H9 (cell line): Measurements from ENCODE around the gene ACBD6. TPM values are rescaled to one million over a fixed set of nuclear protein-coding genes. Genes with fewer than 3 reads are reported as not detected.

Source experiments
- DNase-seq: peaks from one replicate; pipeline ENCODE4 v3.0.0-alpha.2; 2017
- H2AFZ ChIP-seq: one replicate; pipeline ENCODE4 v1.6.1; 2013; ENCODE audit warnings: mild to moderate bottlenecking, low read length, control low read depth, moderate library complexity
- H2AK5ac ChIP-seq: 2 replicates; pipeline ENCODE4 v1.6.1; 2013; ENCODE audit warnings: low read length, control low read depth, mixed read lengths; ENCODE audit not compliant: insufficient read length
- H2BK120ac ChIP-seq: one replicate; pipeline ENCODE4 v1.6.1; 2013; ENCODE audit warnings: low read depth, mild to moderate bottlenecking, low read length, control low read depth, inconsistent platforms; ENCODE audit not compliant: poor library complexity, severe bottlenecking
- H2BK12ac ChIP-seq: 2 replicates; pipeline ENCODE4 v1.6.1; 2013; ENCODE audit warnings: low read length, control low read depth, mixed read lengths, low read depth; ENCODE audit not compliant: insufficient read length
- H2BK15ac ChIP-seq: 2 replicates; pipeline ENCODE4 v1.6.1; 2013; ENCODE audit warnings: low read depth, low read length, control low read depth
- H2BK20ac ChIP-seq: one replicate; pipeline ENCODE4 v1.6.1; 2013; ENCODE audit warnings: low read depth, mild to moderate bottlenecking, low read length, control low read depth, inconsistent platforms; ENCODE audit not compliant: poor library complexity, severe bottlenecking
- H2BK5ac ChIP-seq: 2 replicates; pipeline ENCODE4 v1.6.1; 2013; ENCODE audit warnings: low read length, control low read depth, mixed read lengths; ENCODE audit not compliant: insufficient read length
- H3K14ac ChIP-seq: 2 replicates; pipeline ENCODE4 v1.6.1; 2013; ENCODE audit warnings: low read length, control low read depth; ENCODE audit not compliant: insufficient read depth
- H3K18ac ChIP-seq: 2 replicates; pipeline ENCODE4 v1.6.1; 2013; ENCODE audit warnings: low read depth, mild to moderate bottlenecking, mixed read lengths, low read length, control low read depth; ENCODE audit not compliant: insufficient read length
- H3K23ac ChIP-seq: 2 replicates; pipeline ENCODE4 v1.6.1; 2013; ENCODE audit warnings: low read length, control low read depth, mixed read lengths, low read depth; ENCODE audit not compliant: insufficient read length
- H3K23me2 ChIP-seq: 2 replicates; pipeline ENCODE4 v1.6.1; 2013; ENCODE audit warnings: low read depth, mild to moderate bottlenecking, mixed read lengths, low read length, control low read depth; ENCODE audit not compliant: insufficient read length, poor library complexity, severe bottlenecking
- H3K27ac ChIP-seq: 2 replicates; pipeline ENCODE4 v1.5.1; 2013; ENCODE audit warnings: low read length, control low read depth, mixed read lengths, low read depth; ENCODE audit not compliant: insufficient read length
- H3K27me3 ChIP-seq: 2 replicates; pipeline ENCODE4 v1.6.1; 2013; ENCODE audit warnings: low read length, control low read depth, inconsistent platforms; ENCODE audit not compliant: insufficient read depth
- H3K4ac ChIP-seq: 2 replicates; pipeline ENCODE4 v1.6.1; 2013; ENCODE audit warnings: low read depth, mild to moderate bottlenecking, control low read depth, inconsistent platforms, low read length, moderate library complexity
- H3K4me1 ChIP-seq: 2 replicates; pipeline ENCODE4 v1.6.1; 2013; ENCODE audit warnings: low read length, control low read depth, inconsistent platforms; ENCODE audit not compliant: insufficient read depth
- H3K4me2 ChIP-seq: 2 replicates; pipeline ENCODE4 v1.6.1; 2013; ENCODE audit warnings: low read length, control low read depth, mixed read lengths; ENCODE audit not compliant: insufficient read length, insufficient read depth
- H3K56ac ChIP-seq: 2 replicates; pipeline ENCODE4 v1.6.1; 2013; ENCODE audit warnings: low read depth, mild to moderate bottlenecking, mixed read lengths, low read length, control low read depth; ENCODE audit not compliant: insufficient read length
- H3K79me1 ChIP-seq: 2 replicates; pipeline ENCODE4 v1.6.1; 2013; ENCODE audit warnings: low read depth, mild to moderate bottlenecking, moderate library complexity, low read length, control low read depth, inconsistent platforms; ENCODE audit not compliant: insufficient read depth, poor library complexity, severe bottlenecking
- H3K79me2 ChIP-seq: 2 replicates; pipeline ENCODE4 v1.6.1; 2013; ENCODE audit warnings: low read length, control low read depth, inconsistent platforms; ENCODE audit not compliant: insufficient read depth
- H3K9ac ChIP-seq: 2 replicates; pipeline ENCODE4 v1.6.1; 2013; ENCODE audit warnings: low read length, control low read depth, mixed read lengths; ENCODE audit not compliant: insufficient read length; ENCODE audit errors: extremely low read depth
- H3K9me3 ChIP-seq: one replicate; pipeline ENCODE4 v1.6.1; 2013; ENCODE audit warnings: low read depth, low read length, inconsistent platforms; ENCODE audit not compliant: control insufficient read depth
- H3T11ph ChIP-seq: one replicate; pipeline ENCODE4 v1.6.1; 2013; ENCODE audit warnings: mild to moderate bottlenecking, low read length, control low read depth, inconsistent platforms
- H4K20me1 ChIP-seq: one replicate; pipeline ENCODE4 v1.6.1; 2013; ENCODE audit not compliant: control insufficient read depth, insufficient read length, insufficient read depth
- H4K5ac ChIP-seq: 2 replicates; pipeline ENCODE4 v1.6.1; 2013; ENCODE audit warnings: low read depth, mild to moderate bottlenecking, mixed read lengths, low read length, control low read depth; ENCODE audit not compliant: insufficient read length
- H4K8ac ChIP-seq: replicated peaks from 2 replicates; pipeline ENCODE4 v1.6.1; 2013; ENCODE audit warnings: low read length, control low read depth, mixed read lengths, low read depth; ENCODE audit not compliant: insufficient read length
- H4K91ac ChIP-seq: 2 replicates; pipeline ENCODE4 v1.6.1; 2013; ENCODE audit warnings: low read depth, mild to moderate bottlenecking, moderate library complexity, mixed read lengths, low read length, control low read depth; ENCODE audit not compliant: insufficient read length
- H3K27ac Mint-ChIP-seq, 3 experiments: 2 replicates in 2 of 3; 3 replicates in 1 of 3; pipeline ENCODE4 v1.8.0; 2020 to 2021; ENCODE audit warnings: mixed read lengths in 3 of 3, mild to moderate bottlenecking in 1 of 3, moderate library complexity in 1 of 3
- H3K27me3 Mint-ChIP-seq: 2 replicates; pipeline ENCODE4 v1.8.0; 2021; ENCODE audit warnings: low read depth, mild to moderate bottlenecking, moderate library complexity, mixed read lengths
- H3K36me3 Mint-ChIP-seq, 3 experiments: 2 replicates in 2 of 3; 3 replicates in 1 of 3; pipeline ENCODE4 v1.8.0; 2020 to 2021; ENCODE audit warnings: low read depth in 3 of 3, mixed read lengths in 3 of 3; ENCODE audit not compliant: insufficient read depth in 1 of 3
- H3K4me1 Mint-ChIP-seq, 2 experiments: 2 replicates each; pipeline ENCODE4 v1.8.0; 2020; ENCODE audit warnings: mixed read lengths in 2 of 2
- H3K4me3 Mint-ChIP-seq, 2 experiments: 2 replicates in 1 of 2; 3 replicates in 1 of 2; pipeline ENCODE4 v1.8.0; 2020 to 2021; ENCODE audit warnings: mild to moderate bottlenecking in 2 of 2, mixed read lengths in 2 of 2, moderate library complexity in 1 of 2
- H3K9me3 Mint-ChIP-seq, 2 experiments: 2 replicates in 1 of 2; 3 replicates in 1 of 2; pipeline ENCODE4 v1.8.0; 2020; ENCODE audit warnings: mild to moderate bottlenecking in 2 of 2, mixed read lengths in 2 of 2, moderate library complexity in 1 of 2
- WGBS: extraction: QIAGEN DNeasy Blood & Tissue Kit; methylation state at CpG from one replicate; pipeline ENCODE4 v1.1.7; 2013; ENCODE audit warnings: missing lambda C conversion rate, low lambda C conversion rate, mixed read lengths; ENCODE audit not compliant: insufficient read length; ENCODE audit errors: extremely low coverage; 5-methylcytosine and 5-hydroxymethylcytosine counted together
- total RNA-seq: library from RNA; stranded (reverse); gene quantifications from 2 replicates; pipeline ENCODE4 v1.2.1, GENCODE V29; 2021
- TF ChIP-seq, protein P1 (sequence below): fragments of 200-600 bp; sonication (generic); conservative IDR thresholded peaks from 3 replicates; pipeline ENCODE4 v1.8.0; 2021; ENCODE audit warnings: antibody characterized with exemption, mild to moderate bottlenecking

ACBD6 gene
- total RNA-seq, 1 experiment from 2014 or later: 51.4 TPM

GRCh38 chr1:180353945-180354344 lies 148.4 kb downstream of the ACBD6 start:
- Histone ChIP-seq H3K9ac (no peak overlapping the region), H3K23ac (no peak overlapping the region), H3K56ac (no peak overlapping the region), H3K4me1 (peaks cover 3% of the 10 kb centered on the region; the same call in 1 of the 2 replicates), H3K79me1 (no peaks in the 10 kb centered on the region), H4K5ac (no peak overlapping the region), H3K27ac (no peak overlapping the region), H3K9me3 (no peaks in the 10 kb centered on the region), H4K91ac (no peak overlapping the region), H2AK5ac (no peak overlapping the region), H2AFZ (no peak overlapping the region), H2BK5ac (no peak overlapping the region), H3K4me2 (no peak overlapping the region), H3K4ac (no peak overlapping the region), H2BK120ac (no peak overlapping the region), H3K18ac (no peak overlapping the region), H2BK15ac (no peak overlapping the region), H3K14ac (no peak overlapping the region), H3T11ph (no peak overlapping the region), H3K23me2 (no peaks in the 10 kb centered on the region), H4K8ac (no peak overlapping the region), H4K20me1 (no peaks in the 10 kb centered on the region), H2BK20ac (no peak overlapping the region), H2BK12ac (no peak overlapping the region), H3K27me3 (no peaks in the 10 kb centered on the region), H3K79me2 (no peaks in the 10 kb centered on the region)
- TF ChIP-seq, protein P1, sequence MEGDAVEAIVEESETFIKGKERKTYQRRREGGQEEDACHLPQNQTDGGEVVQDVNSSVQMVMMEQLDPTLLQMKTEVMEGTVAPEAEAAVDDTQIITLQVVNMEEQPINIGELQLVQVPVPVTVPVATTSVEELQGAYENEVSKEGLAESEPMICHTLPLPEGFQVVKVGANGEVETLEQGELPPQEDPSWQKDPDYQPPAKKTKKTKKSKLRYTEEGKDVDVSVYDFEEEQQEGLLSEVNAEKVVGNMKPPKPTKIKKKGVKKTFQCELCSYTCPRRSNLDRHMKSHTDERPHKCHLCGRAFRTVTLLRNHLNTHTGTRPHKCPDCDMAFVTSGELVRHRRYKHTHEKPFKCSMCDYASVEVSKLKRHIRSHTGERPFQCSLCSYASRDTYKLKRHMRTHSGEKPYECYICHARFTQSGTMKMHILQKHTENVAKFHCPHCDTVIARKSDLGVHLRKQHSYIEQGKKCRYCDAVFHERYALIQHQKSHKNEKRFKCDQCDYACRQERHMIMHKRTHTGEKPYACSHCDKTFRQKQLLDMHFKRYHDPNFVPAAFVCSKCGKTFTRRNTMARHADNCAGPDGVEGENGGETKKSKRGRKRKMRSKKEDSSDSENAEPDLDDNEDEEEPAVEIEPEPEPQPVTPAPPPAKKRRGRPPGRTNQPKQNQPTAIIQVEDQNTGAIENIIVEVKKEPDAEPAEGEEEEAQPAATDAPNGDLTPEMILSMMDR: no peak
- WGBS: no CpG with 5 or more reads among the region's 2 CpGs
- no peak for DNase-seq
- H3K36me3 Mint-ChIP-seq: 0 out of 7 replicates have a peak, but pooled peaks cover 0 to 3% (median 0%) of the 10 kb centered on the region in 3 experiments
- H3K9me3 Mint-ChIP-seq: no peaks in the 10 kb centered on the region
- no peaks in the 10 kb centered on the region for H3K27me3 Mint-ChIP-seq
- peaks cover 10 to 23% of the 10 kb centered on the region in 2 experiments for H3K4me1 Mint-ChIP-seq
- H3K4me3 Mint-ChIP-seq: 0 out of 5 replicates have a peak overlapping the region, but pooled peaks of 1 of the 2 experiments have one; percentile 39
- H3K27ac Mint-ChIP-seq: peak overlapping the region in 2 of 3 experiments; percentile 71 to 77; a peak in 4 of 7 replicates
